EH (cell line): ENCODE measurements around the gene SLC17A6.

ENCODE experiments used
- DNase-seq: peaks from one replicate; pipeline ENCODE4 v3.0.0-alpha.2; 2015; ENCODE audit warnings: low read depth

SLC17A6 gene

GRCh38 chr11:22337596-22338485 is at the start of gene SLC17A6:
Gene SLC17A6, plus strand, starts transcription at chr11:22338381. Its CDS starts 153 bp downstream, at chr11:22338534.
- DNase-seq = peak; percentile 29

- DNase-seq = no peak
Observed at GRCh38 chr11:22302368-22302767, 35.8 kb upstream of the SLC17A6 start.

GRCh38 chr11:22304337-22304961 is 33.7 kb upstream of the SLC17A6 start:
- peak; percentile 21 for DNase-seq

GRCh38 chr11:22317656-22318055 is 20.5 kb upstream of the SLC17A6 start:
- DNase-seq = no peak

- DNase-seq = no peak
Observed at GRCh38 chr11:22331771-22332170, 6.4 kb upstream of the SLC17A6 start.

- no peak for DNase-seq
Observed at GRCh38 chr11:22336587-22336986, 1.6 kb upstream of the SLC17A6 start.

GRCh38 chr11:22339611-22340010 is 1.4 kb downstream of the SLC17A6 start:
- no peak for DNase-seq

- DNase-seq = no peak
Observed at GRCh38 chr11:22340235-22340634, 2.1 kb downstream of the SLC17A6 start.

- DNase-seq = no peak
Observed at GRCh38 chr11:22340701-22341587, 2.8 kb downstream of the SLC17A6 start.

- DNase-seq = no peak
Observed at GRCh38 chr11:22341588-22341931, 3.4 kb downstream of the SLC17A6 start.

- no peak for DNase-seq
Observed at GRCh38 chr11:22342211-22343031, 4.2 kb downstream of the SLC17A6 start.

- DNase-seq = no peak
Observed at GRCh38 chr11:22343032-22343324, 4.8 kb downstream of the SLC17A6 start.

- DNase-seq = no peak
Observed at GRCh38 chr11:22343371-22344032, 5.3 kb downstream of the SLC17A6 start.

GRCh38 chr11:22344081-22344480 is 5.9 kb downstream of the SLC17A6 start:
- DNase-seq = no peak

- no peak for DNase-seq
Observed at GRCh38 chr11:22346282-22346681, 8.1 kb downstream of the SLC17A6 start.

GRCh38 chr11:22347857-22348487 is 9.8 kb downstream of the SLC17A6 start:
- no peak for DNase-seq

- DNase-seq = no peak
Observed at GRCh38 chr11:22349491-22349890, 11.3 kb downstream of the SLC17A6 start.

- no peak for DNase-seq
Observed at GRCh38 chr11:22359295-22359694, 21.1 kb downstream of the SLC17A6 start.

GRCh38 chr11:22371160-22371559 is 33.0 kb downstream of the SLC17A6 start:
- no peak for DNase-seq

GRCh38 chr11:22387126-22387525 is 48.9 kb downstream of the SLC17A6 start:
- DNase-seq = no peak
